PC-9 (cell line): ENCODE results near the gene MAOB. TPM values are rescaled to one million over a fixed set of nuclear protein-coding genes. Genes with fewer than 3 reads are reported as not detected.

Experiments used
- BruUV-seq: library from RNA; stranded (reverse); fragments of 400-500 nt; replicated peaks from 2 replicates; lab custom pipeline; 2021; lab: Mats Ljungman, UMichigan
- CTCF ChIA-PET: fragments of 300-600 bp; sonication (Branson Sonifier 250); formaldehyde crosslinking; loops from one replicate; lab custom pipeline; 2022; ENCODE audit warnings: antibody characterized with exemption; lab: Charles Lee
- POLR2A ChIA-PET: fragments of 300-600 bp; sonication (Branson Sonifier 250); formaldehyde crosslinking; loops from one replicate; lab custom pipeline; 2022; ENCODE audit warnings: antibody characterized with exemption; ENCODE audit not compliant: unreplicated experiment; lab: Charles Lee
- DNase-seq, 2 experiments: peaks; one replicate each; pipeline versions ENCODE4 v3.0.0 to v3.0.0-alpha.2; 2015 to 2022; ENCODE audit warnings: mixed read lengths in 1 of 2
- H2AFZ ChIP-seq: fragments of 200-600 bp; sonication (generic); 2 replicates; pipeline ENCODE4 v1.8.1; 2017; ENCODE audit warnings: antibody characterized with exemption
- H3F3A ChIP-seq: fragments of 200-600 bp; sonication (generic); 2 replicates; pipeline ENCODE4 v1.8.1; 2017; ENCODE audit warnings: antibody characterized with exemption, mild to moderate bottlenecking, low read depth; ENCODE audit not compliant: insufficient read depth
- H3K27ac ChIP-seq: fragments of 200-600 bp; sonication (generic); 2 replicates; pipeline ENCODE4 v1.6.1; 2016; ENCODE audit warnings: mixed run types
- H3K27me3 ChIP-seq: fragments of 200-600 bp; sonication (generic); 2 replicates; pipeline ENCODE4 v1.6.1; 2016; ENCODE audit warnings: low read depth, mixed run types; ENCODE audit not compliant: insufficient read depth
- H3K36me3 ChIP-seq: fragments of 200-600 bp; sonication (generic); 2 replicates; pipeline ENCODE4 v1.6.1; 2016; ENCODE audit warnings: low read depth, mixed run types
- H3K4me1 ChIP-seq: fragments of 200-600 bp; sonication (generic); replicated peaks from 2 replicates; pipeline ENCODE4 v1.6.1; 2016; ENCODE audit warnings: mixed run types; ENCODE audit not compliant: insufficient read depth
- H3K4me2 ChIP-seq: fragments of 200-600 bp; sonication (generic); 2 replicates; pipeline ENCODE4 v1.6.1; 2017; ENCODE audit warnings: mixed run types
- H3K4me3 ChIP-seq: fragments of 200-600 bp; sonication (generic); 2 replicates; pipeline ENCODE4 v1.6.1; 2016; ENCODE audit warnings: mixed run types
- H3K79me2 ChIP-seq: fragments of 200-600 bp; sonication (generic); 2 replicates; pipeline ENCODE4 v1.6.1; 2017; ENCODE audit warnings: low read depth, mixed run types
- H3K9me2 ChIP-seq: fragments of 200-600 bp; sonication (generic); 2 replicates; pipeline ENCODE4 v1.8.1; 2017; ENCODE audit warnings: mild to moderate bottlenecking; ENCODE audit not compliant: insufficient read depth
- H3K9me3 ChIP-seq: fragments of 200-600 bp; sonication (generic); 2 replicates; pipeline ENCODE4 v1.8.1; 2016; ENCODE audit warnings: low read depth; ENCODE audit not compliant: insufficient read depth
- H4K20me1 ChIP-seq: fragments of 200-600 bp; sonication (generic); 2 replicates; pipeline ENCODE4 v1.8.1; 2017; ENCODE audit not compliant: insufficient read depth
- CTCF ChIP-seq: fragments of 200-600 bp; sonication (generic); conservative IDR thresholded peaks from 2 replicates; pipeline ENCODE4 v1.6.1; 2017; ENCODE audit warnings: mixed run types, antibody characterized with exemption, mild to moderate bottlenecking, moderate library complexity
- EZH2 ChIP-seq: fragments of 200-600 bp; sonication (generic); IDR thresholded peaks from 2 replicates; pipeline ENCODE4 v1.8.0; 2017; ENCODE audit warnings: antibody characterized with exemption, low read depth
- intact Hi-C: fragments of 100-400 bp; cut with micrococcal nuclease; formaldehyde crosslinking; loops from one replicate; pipeline ENCODE4 v1.10.0; 2022; ENCODE audit not compliant: unreplicated experiment
- total RNA-seq: library from RNA; stranded (reverse); gene quantifications from 2 replicates; pipeline ENCODE4 v1.2.3, GENCODE V29; 2021

MAOB gene
- total RNA-seq, 1 experiment from 2014 or later: 0.74 TPM

- Histone ChIP-seq H3K4me2 (no peak overlapping the region), H3K27me3 (no peaks in the 10 kb centered on the region), H3K4me1 (no peaks in the 10 kb centered on the region), H3K4me3 (no peak overlapping the region), H3K27ac (no peak overlapping the region), H3K36me3 (no peaks in the 10 kb centered on the region), H2AFZ (no peak overlapping the region), H3F3A (no peaks in the 10 kb centered on the region), H3K9me3 (no peaks in the 10 kb centered on the region), H4K20me1 (no peaks in the 10 kb centered on the region), H3K9me2 (no peaks in the 10 kb centered on the region), H3K79me2 (no peaks in the 10 kb centered on the region)
- intact Hi-C loops: loop anchor here (10.0 kb wide), 1 partner anchor 91 kb away; the partner anchor contains the start of gene MAOA
- no peak for TF ChIP-seq EZH2
- no peak for TF ChIP-seq CTCF
- no TSS peak for BruUV-seq
- no peak for DNase-seq
- ChIA-PET POLR2A (no interaction called here), CTCF (no interaction called here)
Measured at GRCh38 chrX:43745938-43746721, 136.1 kb downstream of the MAOB start.

- H3K27me3 ChIP-seq: no peaks in the 10 kb centered on the region
- TF ChIP-seq CTCF (no peak), EZH2 (no peak)
- no peak overlapping the region for H2AFZ ChIP-seq
- no peaks in the 10 kb centered on the region for H4K20me1 ChIP-seq
- H3K79me2 ChIP-seq: no peaks in the 10 kb centered on the region
- DNase-seq: no peak
- H3K9me3 ChIP-seq: no peaks in the 10 kb centered on the region
- ChIA-PET CTCF (interaction anchor here (0.5 kb wide), 1 partner anchor 185 kb away, joined by 4 read pairs; no protein-coding TSS in a partner anchor), POLR2A (no interaction called here)
- no peaks in the 10 kb centered on the region for H3K36me3 ChIP-seq
- intact Hi-C loops: loop anchor here (10.0 kb wide), 1 partner anchor 89 kb away; the partner anchor contains the start of gene MAOA
- no peaks in the 10 kb centered on the region for H3K9me2 ChIP-seq
- H3K4me3 ChIP-seq: no peak overlapping the region
- H3K4me2 ChIP-seq: no peak overlapping the region
- H3K4me1 ChIP-seq: no peaks in the 10 kb centered on the region
- no peak overlapping the region for H3K27ac ChIP-seq
- H3F3A ChIP-seq: no peaks in the 10 kb centered on the region
- BruUV-seq: no TSS peak
Measured at GRCh38 chrX:43744284-43744683, 138.0 kb downstream of the MAOB start.

- no peaks in the 10 kb centered on the region for H3K79me2 ChIP-seq
- H3K27me3 ChIP-seq: no peaks in the 10 kb centered on the region
- no peaks in the 10 kb centered on the region for H3K9me3 ChIP-seq
- no peaks in the 10 kb centered on the region for H3K4me1 ChIP-seq
- H3K36me3 ChIP-seq: no peaks in the 10 kb centered on the region
- CTCF ChIA-PET: no interaction called here
- TF ChIP-seq EZH2 (no peak), CTCF (no peak)
- no TSS peak for BruUV-seq
- intact Hi-C loops: loop anchor here (10.0 kb wide), 1 partner anchor 88 kb away; the partner anchor contains the start of gene MAOA
- DNase-seq: no peak
- H3K4me2 ChIP-seq: no peak overlapping the region
- no peak overlapping the region for H2AFZ ChIP-seq
- POLR2A ChIA-PET: no interaction called here
- H3K9me2 ChIP-seq: no peaks in the 10 kb centered on the region
- H3K27ac ChIP-seq: no peak overlapping the region
- no peak overlapping the region for H3K4me3 ChIP-seq
- no peaks in the 10 kb centered on the region for H3F3A ChIP-seq
- H4K20me1 ChIP-seq: no peaks in the 10 kb centered on the region
Measured at GRCh38 chrX:43743100-43743822, 139.0 kb downstream of the MAOB start.
